ENCODE results near the gene U2AF1. TPM values are rescaled to one million over a fixed set of nuclear protein-coding genes. Genes with fewer than 3 reads are reported as not detected.

The U2AF1 gene
- total and polyA plus RNA-seq, 2 experiments from 2014 or later = 46.0 to 83.8 TPM

Other genes starting within 250 kb of the U2AF1 start
- 8.1 and 8.8 TPM in 2 replicates for gene WDR4, start 228.0 kb downstream of the U2AF1 start, total RNA-seq
- 5.5 and 9.3 TPM in 2 replicates for gene WDR4, start 228.0 kb downstream of the U2AF1 start, polyA plus RNA-seq
- 28.9 and 50.5 TPM in 2 replicates for gene NDUFV3, start 214.3 kb downstream of the U2AF1 start, total RNA-seq
- gene NDUFV3, start 214.3 kb downstream of the U2AF1 start, polyA plus RNA-seq = 47.5 and 55.1 TPM in 2 replicates
- 0.07 and 0.42 TPM in 2 replicates for gene ERVH48-1, start 181.9 kb downstream of the U2AF1 start, total RNA-seq
- gene ERVH48-1, start 181.9 kb downstream of the U2AF1 start, polyA plus RNA-seq = 0.11 and 0.24 TPM in 2 replicates
- gene PKNOX1, start 133.0 kb downstream of the U2AF1 start, total RNA-seq = 8.1 and 10.5 TPM in 2 replicates
- 10.5 and 15.1 TPM in 2 replicates for gene PKNOX1, start 133.0 kb downstream of the U2AF1 start, polyA plus RNA-seq
- 53.8 and 102 TPM in 2 replicates for gene CBS, start 31.7 kb downstream of the U2AF1 start, total RNA-seq
- 85.4 and 93.6 TPM in 2 replicates for gene CBS, start 31.7 kb downstream of the U2AF1 start, polyA plus RNA-seq
- not detected in 2 replicates for gene CRYAA, start 61.4 kb upstream of the U2AF1 start, total RNA-seq
- not detected in 2 replicates for gene CRYAA, start 61.4 kb upstream of the U2AF1 start, polyA plus RNA-seq